ENCODE results near the gene FFAR4.

The FFAR4 gene

DNA sequence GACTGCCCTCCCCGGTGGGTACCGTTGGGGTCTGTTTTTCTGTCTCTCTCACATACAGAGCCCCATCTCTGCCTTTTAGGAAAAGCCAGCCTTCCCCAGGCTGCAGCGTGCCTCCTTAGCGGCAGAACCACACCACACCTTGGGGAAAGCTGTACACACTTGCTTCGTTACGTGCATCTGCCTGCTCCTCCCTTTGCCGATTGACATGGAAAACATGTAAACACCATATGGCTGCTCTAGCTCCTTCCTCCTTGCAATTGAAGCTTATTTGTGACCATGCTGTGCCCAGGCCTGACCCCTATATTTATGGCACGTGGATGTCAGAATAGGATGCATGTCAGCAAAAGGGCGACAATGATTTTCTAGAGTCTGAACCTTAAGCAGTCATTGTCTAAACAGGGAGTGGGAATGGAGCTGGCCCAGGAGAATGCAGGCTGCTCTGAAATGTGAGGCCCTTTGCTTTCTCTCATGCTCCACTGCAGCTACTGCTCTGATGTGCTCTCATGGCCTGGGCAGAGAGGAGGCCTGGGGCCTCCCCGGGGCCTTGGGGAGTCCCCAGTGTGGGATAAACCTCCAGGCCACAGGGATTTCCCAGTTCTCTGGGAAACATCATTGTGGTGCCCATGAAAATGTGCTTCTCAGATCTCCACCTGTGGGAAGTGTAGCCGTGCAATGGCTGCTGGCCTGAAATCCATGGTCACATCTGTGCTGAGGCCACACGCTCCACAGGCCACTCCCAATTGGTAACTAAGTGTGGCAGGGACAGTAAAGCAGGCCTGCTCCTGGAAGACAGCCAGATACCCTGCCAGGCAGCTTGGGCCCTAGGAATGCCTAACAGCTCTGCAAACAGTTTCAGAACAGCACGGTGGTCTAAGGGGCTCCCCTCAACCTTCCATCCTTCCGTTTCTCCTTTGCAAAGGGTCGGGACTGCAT lies 64.4 kb downstream of the FFAR4 start:
- Histone ChIP-seq H3K4me3 (ENCODE audit: insufficient read length, low read depth) (no peak overlapping the region), H3K27me3 (ENCODE audit: insufficient read depth, insufficient read length) (no peaks in the 10 kb centered on the region), H3K4me1 (ENCODE audit: insufficient read depth, insufficient read length) (no peaks in the 10 kb centered on the region), H3K9me3 (ENCODE audit: insufficient read depth, low read length) (no peaks in the 10 kb centered on the region), H3K9ac (ENCODE audit: insufficient read length, low read depth) (no peak overlapping the region), H3K36me3 (ENCODE audit: insufficient read depth, insufficient read length, low read length) (no peaks in the 10 kb centered on the region)
- no peak for DNase-seq (ENCODE audit: low read depth, low spot score)
- TF ChIP-seq ZNF274 (IDR thresholded peaks at IDR 0.05; ENCODE audit: low read depth, low read length): no peak
- no peak for TF ChIP-seq SUZ12 (IDR thresholded peaks at IDR 0.05; ENCODE audit: extremely low read depth, insufficient read depth, insufficient read length)
- TF ChIP-seq YY1 (IDR thresholded peaks at IDR 0.05; ENCODE audit: insufficient read depth, insufficient read length): no peak

All from NT2/D1 (cell line).